ENCODE results near the gene NLRP7. TPM values are rescaled to one million over a fixed set of nuclear protein-coding genes. Genes with fewer than 3 reads are reported as not detected.

Gene NLRP7
- total and polyA plus RNA-seq, 3 donors from 2014 or later: 9.0 to 14.5 (median 11.7) TPM

GRCh38 chr19:54883228-54883627 lies 64.1 kb downstream of the NLRP7 start:
- intact Hi-C loops (cut with DNase I; ENCODE audit: low total_unique reads): no loop called here
- Histone ChIP-seq H3K4me1 (no peaks in the 10 kb centered on the region), H3K27me3 (no peaks in the 10 kb centered on the region), H3K9me3 (no peaks in the 10 kb centered on the region), H3K36me3 (ENCODE audit: low read depth, missing control alignments) (no peaks in the 10 kb centered on the region), H3K4me3 (no peak overlapping the region), H3K27ac (no peak overlapping the region)
- TF ChIP-seq CTCF (IDR thresholded peaks at IDR 0.05) (no peak), POLR2A (IDR thresholded peaks at IDR 0.05) (no peak)
- no peak for DNase-seq
- 73 to 82% methylated on average over 3 to 9 of the region's 9 CpGs for WGBS, 2 donors

- Histone ChIP-seq H3K27ac (no peak overlapping the region), H3K4me3 (no peak overlapping the region), H3K4me1 (no peaks in the 10 kb centered on the region), H3K9me3 (no peaks in the 10 kb centered on the region), H3K36me3 (ENCODE audit: low read depth, missing control alignments) (no peaks in the 10 kb centered on the region), H3K27me3 (no peaks in the 10 kb centered on the region)
- intact Hi-C loops (cut with DNase I; ENCODE audit: low total_unique reads): no loop called here
- no peak for TF ChIP-seq POLR2A (IDR thresholded peaks at IDR 0.05)
- DNase-seq: no peak
- 66 to 72% methylated on average over 7 of the region's 7 CpGs for WGBS, 2 donors
Measured at GRCh38 chr19:54882758-54883157, 64.6 kb downstream of the NLRP7 start.

GRCh38 chr19:54881884-54882283 lies 65.4 kb downstream of the NLRP7 start:
- H3K4me1 ChIP-seq: no peaks in the 10 kb centered on the region
- no peak for DNase-seq
- H3K36me3 ChIP-seq (ENCODE audit: low read depth, missing control alignments): no peaks in the 10 kb centered on the region
- intact Hi-C loops (cut with DNase I; ENCODE audit: low total_unique reads): no loop called here
- no peaks in the 10 kb centered on the region for H3K27me3 ChIP-seq
- 46 to 53% methylated on average over 2 to 5 of the region's 6 CpGs for WGBS, 2 donors
- H3K9me3 ChIP-seq: no peaks in the 10 kb centered on the region
- H3K27ac ChIP-seq: no peak overlapping the region
- H3K4me3 ChIP-seq: no peak overlapping the region
- no peak for TF ChIP-seq POLR2A (IDR thresholded peaks at IDR 0.05)
- no peak for TF ChIP-seq CTCF (IDR thresholded peaks at IDR 0.05)

GRCh38 chr19:54877471-54877870 lies 69.9 kb downstream of the NLRP7 start:
- H3K4me3 ChIP-seq: no peak overlapping the region
- no peaks in the 10 kb centered on the region for H3K27me3 ChIP-seq
- TF ChIP-seq CTCF (IDR thresholded peaks at IDR 0.05): no peak
- TF ChIP-seq POLR2A (IDR thresholded peaks at IDR 0.05): no peak
- H3K9me3 ChIP-seq: no peaks in the 10 kb centered on the region
- no peak overlapping the region for H3K27ac ChIP-seq
- H3K4me1 ChIP-seq: no peaks in the 10 kb centered on the region
- DNase-seq: no peak
- intact Hi-C loops (cut with DNase I; ENCODE audit: low total_unique reads): no loop called here
- 81 to 87% methylated on average over 3 of the region's 3 CpGs for WGBS, 2 donors
- H3K36me3 ChIP-seq (ENCODE audit: low read depth, missing control alignments): no peaks in the 10 kb centered on the region

- H3K9me3 ChIP-seq: no peaks in the 10 kb centered on the region
- no peaks in the 10 kb centered on the region for H3K4me1 ChIP-seq
- intact Hi-C loops (cut with DNase I; ENCODE audit: low total_unique reads): no loop called here
- 53 to 63% methylated on average over 2 of the region's 2 CpGs for WGBS, 2 donors
- no peaks in the 10 kb centered on the region for H3K27me3 ChIP-seq
- no peak for TF ChIP-seq CTCF (IDR thresholded peaks at IDR 0.05)
- no peak for TF ChIP-seq POLR2A (IDR thresholded peaks at IDR 0.05)
- no peak for DNase-seq
- H3K4me3 ChIP-seq: no peak overlapping the region
- H3K36me3 ChIP-seq (ENCODE audit: low read depth, missing control alignments): no peaks in the 10 kb centered on the region
- no peak overlapping the region for H3K27ac ChIP-seq
Measured at GRCh38 chr19:54875506-54875905, 71.8 kb downstream of the NLRP7 start.

All from testis (tissue), 3 donors.